ENCODE results near the gene WDR7.

Gene WDR7

GRCh38 chr18:56910237-56910636 is 259.1 kb downstream of the WDR7 start:
- no peak overlapping the region for H3K27ac ChIP-seq (ENCODE audit: low read depth, low read length)
- H3K36me3 ChIP-seq (ENCODE audit: insufficient read depth, low read length): no peaks in the 10 kb centered on the region
- H3K27me3 ChIP-seq (ENCODE audit: insufficient read depth, low read length): no peaks in the 10 kb centered on the region
- H3K4me1 ChIP-seq (ENCODE audit: insufficient read depth, low read length): no peaks in the 10 kb centered on the region
- no peak overlapping the region for H3K9ac ChIP-seq (ENCODE audit: low read depth, low read length)
- no peak overlapping the region for H3K4me3 ChIP-seq (ENCODE audit: low read length)
- no peaks in the 10 kb centered on the region for H3K9me3 ChIP-seq (ENCODE audit: insufficient read depth, low read depth, low read length)

GRCh38 chr18:56910967-56911366 is 259.8 kb downstream of the WDR7 start:
- no peaks in the 10 kb centered on the region for H3K4me1 ChIP-seq (ENCODE audit: insufficient read depth, low read length)

GRCh38 chr18:56913941-56914340 is 262.8 kb downstream of the WDR7 start:
- 65% methylated on average over 4 of the region's 4 CpGs for WGBS
- Histone ChIP-seq H3K4me3 (ENCODE audit: low read length) (no peak overlapping the region), H3K4me1 (ENCODE audit: insufficient read depth, low read length) (peaks cover 5% of the 10 kb centered on the region), H3K36me3 (ENCODE audit: insufficient read depth, low read length) (no peaks in the 10 kb centered on the region), H3K9ac (ENCODE audit: low read depth, low read length) (no peak overlapping the region), H3K9me3 (ENCODE audit: insufficient read depth, low read depth, low read length) (no peaks in the 10 kb centered on the region), H3K27me3 (ENCODE audit: insufficient read depth, low read length) (no peaks in the 10 kb centered on the region), H3K27ac (ENCODE audit: low read depth, low read length) (no peak overlapping the region)

More at GRCh38 chr18:56910967-56911366, 259.8 kb downstream of the WDR7 start:
- Histone ChIP-seq H3K27ac (ENCODE audit: low read depth, low read length) (no peak overlapping the region), H3K9ac (ENCODE audit: low read depth, low read length) (no peak overlapping the region), H3K27me3 (ENCODE audit: insufficient read depth, low read length) (no peaks in the 10 kb centered on the region), H3K4me3 (ENCODE audit: low read length) (no peak overlapping the region), H3K36me3 (ENCODE audit: insufficient read depth, low read length) (no peaks in the 10 kb centered on the region), H3K9me3 (ENCODE audit: insufficient read depth, low read depth, low read length) (no peaks in the 10 kb centered on the region)
- 55% methylated on average over 4 of the region's 4 CpGs for WGBS

- peaks cover 24% of the 10 kb centered on the region for H3K4me1 ChIP-seq (ENCODE audit: insufficient read depth, low read length)
- no peak overlapping the region for H3K27ac ChIP-seq (ENCODE audit: low read depth, low read length)
- 93% methylated on average over 1 of the region's 1 CpG for WGBS
- H3K36me3 ChIP-seq (ENCODE audit: insufficient read depth, low read length): no peaks in the 10 kb centered on the region
- H3K9ac ChIP-seq (ENCODE audit: low read depth, low read length): no peak overlapping the region
- H3K27me3 ChIP-seq (ENCODE audit: insufficient read depth, low read length): no peaks in the 10 kb centered on the region
- H3K9me3 ChIP-seq (ENCODE audit: insufficient read depth, low read depth, low read length): no peaks in the 10 kb centered on the region
- H3K4me3 ChIP-seq (ENCODE audit: low read length): no peak overlapping the region
These were observed 268.0 kb downstream of the WDR7 start for GRCh38 chr18:56919190-56919589.

GRCh38 chr18:56921896-56922480 is 270.8 kb downstream of the WDR7 start:
- H3K27ac ChIP-seq (ENCODE audit: low read depth, low read length): no peak overlapping the region
- no peak overlapping the region for H3K9ac ChIP-seq (ENCODE audit: low read depth, low read length)
- no peaks in the 10 kb centered on the region for H3K9me3 ChIP-seq (ENCODE audit: insufficient read depth, low read depth, low read length)
- no peaks in the 10 kb centered on the region for H3K27me3 ChIP-seq (ENCODE audit: insufficient read depth, low read length)
- H3K4me3 ChIP-seq (ENCODE audit: low read length): no peak overlapping the region
- WGBS: 100% methylated on average over 1 of the region's 1 CpG
- peaks cover 24% of the 10 kb centered on the region for H3K4me1 ChIP-seq (ENCODE audit: insufficient read depth, low read length)
- no peaks in the 10 kb centered on the region for H3K36me3 ChIP-seq (ENCODE audit: insufficient read depth, low read length)

GRCh38 chr18:56926734-56927133 is 275.6 kb downstream of the WDR7 start:
- Histone ChIP-seq H3K4me1 (ENCODE audit: insufficient read depth, low read length) (peaks cover 8% of the 10 kb centered on the region), H3K36me3 (ENCODE audit: insufficient read depth, low read length) (no peaks in the 10 kb centered on the region), H3K4me3 (ENCODE audit: low read length) (no peak overlapping the region), H3K27ac (ENCODE audit: low read depth, low read length) (no peak overlapping the region), H3K27me3 (ENCODE audit: insufficient read depth, low read length) (no peaks in the 10 kb centered on the region), H3K9ac (ENCODE audit: low read depth, low read length) (no peak overlapping the region), H3K9me3 (ENCODE audit: insufficient read depth, low read depth, low read length) (no peaks in the 10 kb centered on the region)
- 97% methylated on average over 5 of the region's 5 CpGs for WGBS

- H3K36me3 ChIP-seq (ENCODE audit: insufficient read depth, low read length): no peaks in the 10 kb centered on the region
- H3K9me3 ChIP-seq (ENCODE audit: insufficient read depth, low read depth, low read length): no peaks in the 10 kb centered on the region
- no peaks in the 10 kb centered on the region for H3K27me3 ChIP-seq (ENCODE audit: insufficient read depth, low read length)
- peaks cover 7% of the 10 kb centered on the region for H3K4me1 ChIP-seq (ENCODE audit: insufficient read depth, low read length)
- no peak overlapping the region for H3K9ac ChIP-seq (ENCODE audit: low read depth, low read length)
- WGBS: 94% methylated on average over 3 of the region's 3 CpGs
- H3K4me3 ChIP-seq (ENCODE audit: low read length): no peak overlapping the region
- H3K27ac ChIP-seq (ENCODE audit: low read depth, low read length): no peak overlapping the region
These were observed 276.6 kb downstream of the WDR7 start for GRCh38 chr18:56927786-56928185.

GRCh38 chr18:56929886-56930285 is 278.7 kb downstream of the WDR7 start:
- Histone ChIP-seq H3K27me3 (ENCODE audit: insufficient read depth, low read length) (no peaks in the 10 kb centered on the region), H3K4me1 (ENCODE audit: insufficient read depth, low read length) (no peaks in the 10 kb centered on the region), H3K4me3 (ENCODE audit: low read length) (no peak overlapping the region), H3K9me3 (ENCODE audit: insufficient read depth, low read depth, low read length) (no peaks in the 10 kb centered on the region), H3K9ac (ENCODE audit: low read depth, low read length) (no peak overlapping the region), H3K27ac (ENCODE audit: low read depth, low read length) (no peak overlapping the region), H3K36me3 (ENCODE audit: insufficient read depth, low read length) (no peaks in the 10 kb centered on the region)
- 86% methylated on average over 4 of the region's 5 CpGs for WGBS

GRCh38 chr18:56933472-56933871 is 282.3 kb downstream of the WDR7 start:
- H3K36me3 ChIP-seq (ENCODE audit: insufficient read depth, low read length): no peaks in the 10 kb centered on the region
- 89% methylated on average over 2 of the region's 2 CpGs for WGBS

GRCh38 chr18:56934131-56934530 is 283.0 kb downstream of the WDR7 start:
- Histone ChIP-seq H3K4me3 (ENCODE audit: low read length) (no peak overlapping the region), H3K9me3 (ENCODE audit: insufficient read depth, low read depth, low read length) (no peaks in the 10 kb centered on the region), H3K4me1 (ENCODE audit: insufficient read depth, low read length) (no peaks in the 10 kb centered on the region), H3K27me3 (ENCODE audit: insufficient read depth, low read length) (no peaks in the 10 kb centered on the region), H3K9ac (ENCODE audit: low read depth, low read length) (no peak overlapping the region), H3K36me3 (ENCODE audit: insufficient read depth, low read length) (no peaks in the 10 kb centered on the region), H3K27ac (ENCODE audit: low read depth, low read length) (no peak overlapping the region)
- WGBS: 93% methylated on average over 3 of the region's 3 CpGs

More at GRCh38 chr18:56933472-56933871, 282.3 kb downstream of the WDR7 start:
- no peaks in the 10 kb centered on the region for H3K4me1 ChIP-seq (ENCODE audit: insufficient read depth, low read length)
- no peaks in the 10 kb centered on the region for H3K27me3 ChIP-seq (ENCODE audit: insufficient read depth, low read length)
- H3K4me3 ChIP-seq (ENCODE audit: low read length): no peak overlapping the region
- no peak overlapping the region for H3K9ac ChIP-seq (ENCODE audit: low read depth, low read length)
- no peaks in the 10 kb centered on the region for H3K9me3 ChIP-seq (ENCODE audit: insufficient read depth, low read depth, low read length)
- no peak overlapping the region for H3K27ac ChIP-seq (ENCODE audit: low read depth, low read length)

GRCh38 chr18:56934906-56935305 is 283.7 kb downstream of the WDR7 start:
- H3K4me1 ChIP-seq (ENCODE audit: insufficient read depth, low read length): peaks cover 1% of the 10 kb centered on the region; the same call in 1 of the 2 replicates
- H3K27me3 ChIP-seq (ENCODE audit: insufficient read depth, low read length): no peaks in the 10 kb centered on the region
- no peak overlapping the region for H3K27ac ChIP-seq (ENCODE audit: low read depth, low read length)
- WGBS: no CpG with 5 or more reads among the region's 3 CpGs
- no peaks in the 10 kb centered on the region for H3K9me3 ChIP-seq (ENCODE audit: insufficient read depth, low read depth, low read length)
- H3K36me3 ChIP-seq (ENCODE audit: insufficient read depth, low read length): no peaks in the 10 kb centered on the region
- H3K4me3 ChIP-seq (ENCODE audit: low read length): no peak overlapping the region
- H3K9ac ChIP-seq (ENCODE audit: low read depth, low read length): no peak overlapping the region

GRCh38 chr18:56935434-56936040 is 284.4 kb downstream of the WDR7 start:
- WGBS: 86% methylated on average over 10 of the region's 10 CpGs
- no peaks in the 10 kb centered on the region for H3K36me3 ChIP-seq (ENCODE audit: insufficient read depth, low read length)
- H3K9ac ChIP-seq (ENCODE audit: low read depth, low read length): no peak overlapping the region
- no peaks in the 10 kb centered on the region for H3K9me3 ChIP-seq (ENCODE audit: insufficient read depth, low read depth, low read length)
- peaks cover 7% of the 10 kb centered on the region for H3K4me1 ChIP-seq (ENCODE audit: insufficient read depth, low read length)
- H3K27ac ChIP-seq (ENCODE audit: low read depth, low read length): no peak overlapping the region
- no peaks in the 10 kb centered on the region for H3K27me3 ChIP-seq (ENCODE audit: insufficient read depth, low read length)
- H3K4me3 ChIP-seq (ENCODE audit: low read length): no peak overlapping the region

Measured in HUES64 (cell line).